Transverse colon (tissue), 4 donors: ENCODE results near the gene BSPH1. TPM values are rescaled to one million over a fixed set of nuclear protein-coding genes. Genes with fewer than 3 reads are reported as not detected.

Source experiments
- DNase-seq: peaks from one replicate; pipeline ENCODE4 v3.0.0-alpha.2; 2019
- H3K27ac ChIP-seq, 4 donors: fragments of 200-600 bp; sonication (generic); 2 replicates each; pipeline ENCODE4 v1.5.1; 2016 to 2018; ENCODE audit warnings: inconsistent platforms in 4 of 4
- H3K27me3 ChIP-seq: fragments of 200-600 bp; sonication (generic); 2 replicates; pipeline ENCODE4 v1.5.1; 2017; ENCODE audit warnings: inconsistent platforms
- H3K36me3 ChIP-seq, 4 donors: fragments of 200-600 bp; sonication (generic); 2 replicates each; pipeline ENCODE4 v1.5.1; 2017 to 2019; ENCODE audit warnings: inconsistent platforms in 4 of 4
- H3K4me1 ChIP-seq, 4 donors: fragments of 200-600 bp; sonication (generic); 2 replicates each; pipeline ENCODE4 v1.5.1; 2017 to 2020; ENCODE audit warnings: inconsistent platforms in 4 of 4
- H3K4me3 ChIP-seq, 4 donors: fragments of 200-600 bp; sonication (generic); 1 replicate in 1 of 4; 2 replicates in 3 of 4; pipeline versions ENCODE4 v1.5.1 to v1.6.1; 2017 to 2019; ENCODE audit warnings: inconsistent platforms in 4 of 4
- H3K9me3 ChIP-seq, 2 donors: fragments of 200-600 bp; sonication (generic); 2 replicates each; pipeline ENCODE4 v1.5.1; 2017 to 2019; ENCODE audit warnings: inconsistent platforms in 2 of 2
- CTCF ChIP-seq, 5 experiments: fragments of 200-600 bp in 3 of 5; fragments of 450-650 bp in 2 of 5; sonication (generic) in 3 of 5; IDR thresholded peaks; 1 replicate in 2 of 5; 2 replicates in 3 of 5; pipeline ENCODE4 v1.5.1; 2016 to 2017; ENCODE audit warnings: antibody characterized with exemption in 5 of 5, inconsistent platforms in 3 of 5, mild to moderate bottlenecking in 2 of 5, moderate library complexity in 1 of 5
- EP300 ChIP-seq: sonication (generic); formaldehyde crosslinking; IDR thresholded peaks from one replicate; pipeline ENCODE4 v1.6.1; 2017; ENCODE audit warnings: antibody characterized with exemption, low read depth
- POLR2A ChIP-seq: fragments of 450-650 bp; IDR thresholded peaks from one replicate; pipeline ENCODE4 v1.6.1; 2016; ENCODE audit warnings: antibody characterized with exemption, mild to moderate bottlenecking, moderate library complexity
- POLR2AphosphoS5 ChIP-seq, 3 donors: sonication (generic); formaldehyde crosslinking; IDR thresholded peaks; one replicate each; pipeline ENCODE4 v1.6.1; 2016; ENCODE audit warnings: antibody characterized with exemption in 3 of 3
- WGBS, 2 donors: methylation state at CpG; one replicate each; pipeline ENCODE4 v1.1.5; 2018; ENCODE audit warnings: low coverage in 1 of 2; 5-methylcytosine and 5-hydroxymethylcytosine counted together
- in situ Hi-C, 4 donors: fragments of 200-750 bp; cut with MboI; loops; one replicate each; pipeline versions ENCODE4 v1.15.0 to v1.15.1; 2017; ENCODE audit warnings: low sequenced_read_pairs in 3 of 4, low pct_ligation_motif_present in 1 of 4, low pct_unique_long_range_greater_than_20kb in 1 of 4
- intact Hi-C: fragments of 100-400 bp; cut with DNase I; formaldehyde crosslinking; loops from one replicate; pipeline ENCODE4 v1.15.1; 2023; ENCODE audit warnings: low total_unique reads
- total RNA-seq, 4 donors: library from RNA; depleted of rRNA; stranded (reverse); fragments of >200 nt; gene quantifications; one replicate each; pipeline ENCODE4 v1.1.0, GENCODE V29; 2016

Gene BSPH1
- total RNA-seq, 4 donors from 2014 or later, result not detected

- in situ Hi-C loops, result loop anchor here in 1 of 4 donors (25.0 kb wide), 1 partner anchor 164 kb away; no protein-coding TSS in a partner anchor
- no peaks in the 10 kb centered on the region for H3K36me3 ChIP-seq
- intact Hi-C loops, result no loop called here
- H3K4me1 ChIP-seq, result no peaks in the 10 kb centered on the region
- no peak overlapping the region for H3K27ac ChIP-seq
- no peak for TF ChIP-seq EP300
- no peak for TF ChIP-seq CTCF (IDR thresholded peaks at IDR 0.05)
- TF ChIP-seq POLR2AphosphoS5 (IDR thresholded peaks at IDR 0.05), result no peak
- TF ChIP-seq POLR2A, result no peak
- no peaks in the 10 kb centered on the region for H3K27me3 ChIP-seq
- DNase-seq, result no peak
- H3K4me3 ChIP-seq, result no peak overlapping the region
- no peaks in the 10 kb centered on the region for H3K9me3 ChIP-seq
- WGBS, 2 donors, result 82 to 84% methylated on average over 4 to 6 of the region's 6 CpGs
Measured at GRCh38 chr19:48000846-48001245, 8.9 kb upstream of the BSPH1 start.

GRCh38 chr19:47998800-47999199 lies 6.8 kb upstream of the BSPH1 start:
- 50 to 85% methylated on average over 1 to 6 of the region's 6 CpGs for WGBS, 2 donors
- Histone ChIP-seq H3K36me3 (no peaks in the 10 kb centered on the region), H3K9me3 (no peaks in the 10 kb centered on the region), H3K27me3 (no peaks in the 10 kb centered on the region), H3K4me3 (no peak overlapping the region), H3K4me1 (no peaks in the 10 kb centered on the region), H3K27ac (no peak overlapping the region)
- no peak for TF ChIP-seq POLR2A
- no peak for TF ChIP-seq EP300
- TF ChIP-seq CTCF (IDR thresholded peaks at IDR 0.05), result no peak
- no peak for TF ChIP-seq POLR2AphosphoS5 (IDR thresholded peaks at IDR 0.05)
- in situ Hi-C loops (no loop called here), intact Hi-C loops (no loop called here)
- DNase-seq, result no peak

- no peaks in the 10 kb centered on the region for H3K9me3 ChIP-seq
- no peak overlapping the region for H3K27ac ChIP-seq
- no peaks in the 10 kb centered on the region for H3K36me3 ChIP-seq
- in situ Hi-C loops, result no loop called here
- peaks cover 4% of the 10 kb centered on the region for H3K27me3 ChIP-seq
- WGBS, 2 donors, result 81 to 85% methylated on average over 1 of the region's 1 CpG
- H3K4me1 ChIP-seq, result no peaks in the 10 kb centered on the region
- H3K4me3 ChIP-seq, result no peak overlapping the region
- no peak for DNase-seq
- TF ChIP-seq POLR2AphosphoS5 (IDR thresholded peaks at IDR 0.05) (no peak), POLR2A (no peak), EP300 (no peak), CTCF (IDR thresholded peaks at IDR 0.05) (no peak)
- intact Hi-C loops, result no loop called here
Measured at GRCh38 chr19:47996230-47996727, 4.3 kb upstream of the BSPH1 start.

GRCh38 chr19:47994209-47994802 lies 2.3 kb upstream of the BSPH1 start, which contains the start of gene ELSPBP1:
Gene ELSPBP1, plus strand, starts transcription at chr19:47994632. Its CDS starts 14,036 bp downstream, at chr19:48008668.
- no peak within 1 kb of the TSS for H3K27ac ChIP-seq
- in situ Hi-C loops, result no loop called here
- TF ChIP-seq CTCF (IDR thresholded peaks at IDR 0.05) (no peak), POLR2AphosphoS5 (IDR thresholded peaks at IDR 0.05) (no peak), EP300 (no peak), POLR2A (no peak)
- 38 to 39% methylated on average over 1 to 5 of the region's 5 CpGs for WGBS, 2 donors
- peaks cover 15% of the 10 kb centered on the region for H3K27me3 ChIP-seq
- no peaks in the 10 kb centered on the region for H3K4me1 ChIP-seq
- DNase-seq, result no peak
- H3K36me3 ChIP-seq, result no peaks in the 10 kb centered on the region
- no peak within 1 kb of the TSS for H3K4me3 ChIP-seq
- intact Hi-C loops, result no loop called here
- H3K9me3 ChIP-seq, result no peaks in the 10 kb centered on the region
